Stimulated activated CD8-positive, alpha-beta memory T cell treated with anti-CD3 and anti-CD28 coated beads, Interleukin-4, amount 100 ng/mL, for 24 hours (primary cell): ENCODE measurements around the gene ZDHHC14.

Experiments
- DNase-seq: peaks from one replicate; pipeline ENCODE4 v3.0.0-alpha.2; 2020; ENCODE audit warnings: low read depth

The ZDHHC14 gene

GRCh38 chr6:157625111-157625510, 244.1 kb downstream of the ZDHHC14 start:
- DNase-seq = no peak

GRCh38 chr6:157625764-157626163, 244.8 kb downstream of the ZDHHC14 start:
- no peak for DNase-seq

GRCh38 chr6:157627195-157627966, 246.4 kb downstream of the ZDHHC14 start:
- no peak for DNase-seq

DNA sequence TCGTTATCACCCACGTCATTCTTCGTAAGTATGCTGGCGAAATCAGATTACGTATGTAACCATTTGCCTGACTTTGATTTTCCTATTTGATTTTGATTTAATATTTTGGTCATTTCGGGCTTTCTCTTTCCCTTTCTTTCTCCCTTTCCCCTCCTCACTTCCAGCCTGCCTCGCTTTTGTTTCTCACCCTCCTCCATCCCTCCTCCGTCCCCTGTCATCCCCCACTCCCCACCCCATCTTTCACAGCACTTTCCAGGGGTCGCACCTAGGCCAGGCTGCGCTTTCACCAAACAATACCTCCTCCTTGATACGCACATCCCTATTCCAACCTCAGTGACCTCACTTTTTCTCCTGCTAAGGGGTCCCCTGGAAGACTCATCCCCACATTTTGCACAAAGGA, 247.5 kb downstream of the ZDHHC14 start:
- DNase-seq = no peak

- DNase-seq = no peak
These were observed 248.2 kb downstream of the ZDHHC14 start for GRCh38 chr6:157629220-157629619.

DNA sequence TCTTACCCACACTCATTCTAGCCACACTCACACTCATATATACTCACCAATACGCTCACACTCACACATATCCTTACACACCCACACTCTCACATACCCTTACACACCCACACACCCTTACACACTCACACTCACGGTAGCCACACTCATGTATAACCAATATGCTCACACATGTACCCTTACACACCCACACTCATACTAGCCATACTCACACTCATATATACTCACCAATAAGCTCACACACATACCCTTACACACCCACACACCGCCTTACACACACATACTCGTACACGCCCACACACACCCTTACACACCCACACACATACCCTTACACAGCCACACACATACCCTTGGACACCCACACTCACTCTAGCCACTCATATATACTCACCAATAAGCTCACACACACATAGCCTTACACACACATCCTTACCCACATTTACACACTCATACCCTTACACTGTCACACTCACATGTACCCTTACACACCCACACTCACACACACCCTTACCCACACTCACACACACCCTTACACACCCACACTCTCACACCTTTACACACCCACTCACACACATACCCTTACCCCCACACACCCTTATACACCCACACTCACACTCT, 249.6 kb downstream of the ZDHHC14 start:
- no peak for DNase-seq

GRCh38 chr6:157631412-157631811, 250.4 kb downstream of the ZDHHC14 start:
- no peak for DNase-seq

DNA sequence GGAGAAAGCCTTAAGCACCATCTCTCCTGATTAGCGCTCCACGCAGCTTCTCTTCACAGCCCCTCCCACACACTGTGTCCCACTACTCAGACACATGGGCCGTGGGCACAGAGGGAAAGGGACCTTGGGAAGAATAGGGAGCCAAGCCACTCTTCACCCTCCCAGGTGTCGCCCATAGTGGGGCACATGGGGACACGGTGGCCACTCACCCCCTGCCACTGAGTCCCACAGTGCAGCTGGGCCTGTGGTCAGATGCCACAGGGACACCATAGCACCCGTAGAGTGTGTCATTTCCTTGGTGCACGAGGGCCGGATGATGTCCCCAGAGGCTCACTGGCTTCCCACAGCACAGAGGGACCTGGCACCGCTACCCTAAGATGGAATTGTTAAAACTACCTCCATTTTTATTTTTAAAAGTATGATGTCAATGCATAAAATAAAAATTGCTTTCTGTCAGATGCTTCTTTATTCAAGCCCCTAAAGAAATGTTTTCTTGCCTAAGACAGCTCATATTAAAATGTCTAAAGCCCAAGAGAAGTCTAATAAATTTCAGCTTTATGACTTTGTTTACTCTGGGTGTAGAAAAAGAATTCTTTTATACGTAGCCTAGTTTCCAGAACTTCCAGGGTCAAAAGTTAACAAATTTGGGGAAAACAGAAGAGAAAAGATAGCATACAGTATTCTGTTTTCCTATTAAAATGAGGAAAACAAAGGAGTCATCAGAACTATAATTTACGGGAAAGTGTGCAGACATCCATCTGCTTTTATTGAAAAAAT, 251.0 kb downstream of the ZDHHC14 start:
- DNase-seq = no peak

- no peak for DNase-seq
These were observed 251.8 kb downstream of the ZDHHC14 start for GRCh38 chr6:157632821-157633220.

GRCh38 chr6:157634546-157634945, 253.6 kb downstream of the ZDHHC14 start:
- DNase-seq = no peak

DNA sequence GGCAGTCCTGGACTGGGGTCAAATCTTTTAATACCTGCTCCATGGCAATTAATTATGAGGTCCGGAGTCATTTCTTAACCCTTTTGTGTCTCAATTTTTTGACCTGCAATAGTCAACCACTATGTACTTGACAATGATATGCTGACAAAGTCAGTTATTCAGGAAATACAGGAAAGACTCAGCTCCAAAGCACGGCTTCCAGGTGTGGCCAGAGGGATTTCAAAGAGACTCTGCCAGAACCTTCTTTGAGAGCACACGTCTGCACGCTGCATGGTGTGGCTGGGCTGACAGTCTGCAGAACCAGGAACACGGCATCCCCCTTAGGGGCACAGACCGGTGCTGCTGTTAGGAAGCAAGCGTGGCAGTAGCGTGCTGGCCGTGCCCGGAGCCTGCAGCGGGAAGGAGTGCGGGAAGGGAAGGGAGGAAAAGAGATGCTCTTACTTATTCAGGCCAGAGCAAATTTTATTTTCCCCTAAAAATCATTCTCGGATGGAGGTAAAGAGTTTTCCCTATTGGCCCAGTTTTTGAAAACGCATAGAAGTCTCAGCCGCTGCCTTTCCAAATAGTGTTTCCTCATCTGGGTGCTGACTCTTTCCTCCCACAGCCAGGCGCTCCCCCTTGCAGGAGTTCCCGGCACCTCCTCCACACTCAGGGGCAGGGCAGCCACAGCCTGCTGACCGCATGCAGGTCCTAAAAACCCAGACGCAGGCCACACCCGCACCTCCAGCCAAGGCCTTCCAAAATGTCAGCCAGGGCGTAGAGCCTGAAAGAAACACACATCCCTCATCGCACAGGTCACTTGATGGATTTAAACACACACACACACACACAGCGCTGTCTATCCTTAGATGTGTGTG, 254.6 kb downstream of the ZDHHC14 start:
- no peak for DNase-seq

GRCh38 chr6:157637516-157637915, 256.5 kb downstream of the ZDHHC14 start:
- no peak for DNase-seq

- DNase-seq = no peak
These were observed 257.1 kb downstream of the ZDHHC14 start for GRCh38 chr6:157637941-157638662.

DNA sequence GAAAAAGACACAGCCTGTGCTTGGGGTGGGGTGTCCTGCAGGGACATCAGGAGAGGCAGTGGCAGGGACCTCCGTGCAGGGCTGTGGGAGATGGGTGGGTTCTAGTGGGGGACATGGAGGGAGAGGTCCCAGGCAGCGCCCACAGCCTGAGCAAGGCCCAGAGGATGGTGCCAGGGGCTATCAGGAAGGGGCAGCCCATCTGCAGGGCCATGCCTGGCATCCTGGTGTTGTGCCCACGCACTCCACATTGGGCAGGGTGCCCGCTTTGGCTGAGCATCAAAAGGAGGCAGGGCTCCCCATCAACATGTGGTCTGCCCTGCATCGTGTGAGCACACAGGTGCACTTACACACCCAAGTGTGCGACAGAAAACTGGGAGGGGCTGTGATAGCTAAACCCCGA, 257.8 kb downstream of the ZDHHC14 start:
- no peak for DNase-seq

DNA sequence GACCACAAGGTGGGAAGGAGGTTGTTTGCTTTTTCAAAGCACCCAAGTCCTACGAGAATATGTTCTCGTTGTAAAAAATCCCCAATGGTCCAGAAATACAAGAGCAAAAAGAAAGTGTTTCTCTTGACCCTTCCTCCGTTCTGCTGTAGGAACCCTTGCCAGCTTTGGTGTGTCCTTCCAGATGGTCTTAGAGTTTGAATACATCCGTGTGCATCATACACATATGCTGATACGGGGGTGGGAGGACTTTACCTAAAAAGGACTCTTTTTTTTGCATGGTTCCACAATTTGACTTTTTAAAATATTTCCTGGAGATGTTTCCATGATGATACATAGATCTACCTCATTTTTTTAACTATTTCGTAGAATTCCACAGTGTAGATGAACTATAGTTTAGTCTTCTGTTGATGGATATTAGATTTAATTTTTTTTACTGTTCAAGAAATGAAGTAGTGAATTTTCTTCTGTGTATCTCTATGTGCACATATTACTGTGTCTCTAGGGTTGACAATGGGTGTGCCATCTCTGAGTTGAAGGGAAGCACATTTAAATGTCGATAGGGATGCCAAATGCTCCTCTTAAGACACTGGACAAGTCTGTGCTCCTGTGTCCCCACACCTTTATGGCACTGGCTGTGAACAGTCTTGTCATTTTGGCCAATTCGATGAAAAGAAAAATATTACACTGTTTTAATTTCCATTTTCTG, 259.9 kb downstream of the ZDHHC14 start:
- DNase-seq = no peak

GRCh38 chr6:157641837-157642236, 260.8 kb downstream of the ZDHHC14 start:
- DNase-seq = no peak

DNA sequence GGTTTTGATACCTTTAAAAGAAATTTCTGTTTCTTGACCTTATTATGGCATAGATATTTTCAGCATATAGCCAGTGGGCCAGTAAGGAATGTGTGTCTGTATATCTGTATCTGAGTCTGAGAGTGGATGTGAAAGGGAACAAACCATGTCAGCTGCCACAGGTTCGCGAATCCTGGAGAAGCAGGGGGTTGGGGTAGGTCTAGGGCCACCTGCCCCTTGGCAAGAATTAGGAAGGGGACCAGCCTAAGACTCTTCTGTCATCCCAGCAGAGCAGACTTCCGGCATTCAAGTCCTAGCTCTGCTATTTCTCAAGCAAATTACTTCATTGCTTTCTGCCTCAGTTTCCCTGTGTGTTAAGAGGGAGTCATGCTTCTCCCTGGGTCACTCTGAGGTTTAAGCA, 261.7 kb downstream of the ZDHHC14 start:
- no peak for DNase-seq

DNA sequence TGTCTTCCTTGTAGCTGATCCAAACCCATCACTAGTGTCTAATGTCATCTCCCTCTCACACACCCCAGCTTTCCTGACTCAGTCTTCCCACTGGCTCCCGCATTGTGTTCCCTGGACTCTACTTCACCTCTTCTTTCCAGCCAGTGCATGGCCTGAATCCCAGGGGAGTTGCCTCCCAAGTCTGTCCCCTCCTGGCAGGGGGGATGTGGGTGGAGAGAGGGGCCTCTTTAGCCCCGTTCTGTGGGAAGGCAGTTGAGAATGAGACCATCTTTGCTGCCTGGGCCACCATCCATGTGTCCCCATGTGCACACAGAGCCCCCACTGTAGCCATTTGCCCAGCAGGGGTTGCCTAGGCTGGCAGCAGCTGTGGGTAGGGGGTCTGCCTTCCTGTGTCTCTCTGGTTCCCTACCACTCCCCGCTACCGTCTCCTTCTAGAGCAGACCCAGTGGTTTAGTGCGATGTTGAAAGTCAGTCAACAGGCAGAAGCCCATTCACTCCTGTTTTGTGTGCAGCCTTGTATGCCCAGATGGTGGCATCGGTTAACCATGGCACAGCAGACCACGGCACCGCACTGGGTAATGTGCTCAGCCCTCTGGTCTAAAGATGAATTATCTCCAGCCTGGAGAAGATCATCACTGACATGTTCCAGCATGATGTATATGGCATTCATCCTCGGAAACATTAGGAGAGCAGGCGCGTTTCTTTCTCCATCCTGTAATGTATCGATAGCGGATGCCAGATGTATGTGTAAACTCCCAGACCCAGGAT, 263.2 kb downstream of the ZDHHC14 start:
- peak; percentile 11 for DNase-seq

GRCh38 chr6:157645201-157645795, 264.3 kb downstream of the ZDHHC14 start:
- DNase-seq = no peak

DNA sequence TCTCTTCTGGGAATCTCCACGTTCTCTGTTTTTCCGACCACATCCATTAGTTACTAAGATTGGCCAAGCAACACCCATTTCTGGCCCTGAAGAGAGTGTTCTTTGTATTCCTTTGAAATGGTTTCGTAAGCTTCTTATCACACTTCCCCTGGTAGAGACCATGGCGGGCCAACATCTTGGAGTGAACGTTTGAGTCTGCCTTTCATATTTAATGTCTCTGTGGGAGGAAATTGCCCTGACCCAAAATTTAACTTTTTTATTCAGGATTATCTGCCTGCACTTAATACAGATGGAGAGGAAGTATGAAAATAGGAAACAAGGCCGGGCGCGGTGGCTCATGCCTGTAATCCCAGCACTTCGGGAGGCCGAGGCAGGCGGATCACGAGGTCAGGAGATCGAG, 265.0 kb downstream of the ZDHHC14 start:
- no peak for DNase-seq
